ENCODE results near the gene ADCY1.
A peak's percentile ranks its signal among the peaks of the same experiment; 100 is the strongest.
"Not testable (repeated sequence)": the region's sequence is repeated elsewhere in the genome, so short reads cannot be mapped to it uniquely, and the experiment has no call there.

Gene ADCY1

GRCh38 chr7:45756333-45756732 is 182.2 kb downstream of the ADCY1 start:
- H3K4me1 Mint-ChIP-seq; ATAC-seq; H3K4me3 Mint-ChIP-seq; H3K27ac Mint-ChIP-seq; H3K9me3 Mint-ChIP-seq; DNase-seq (ENCODE audit: low spot score in 2 of 2): not testable (repeated sequence)
- peaks cover 33% of the 10 kb centered on the region for H3K36me3 Mint-ChIP-seq

- not testable (repeated sequence) for H3K4me3 Mint-ChIP-seq; DNase-seq (ENCODE audit: low spot score in 2 of 2); ATAC-seq; H3K9me3 Mint-ChIP-seq; H3K4me1 Mint-ChIP-seq
- H3K27ac Mint-ChIP-seq = peak overlapping the region; percentile 53
- H3K36me3 Mint-ChIP-seq = peaks cover 30% of the 10 kb centered on the region
Measured at GRCh38 chr7:45756757-45757156, 182.6 kb downstream of the ADCY1 start.

- not testable (repeated sequence) for ATAC-seq; H3K9me3 Mint-ChIP-seq; H3K4me1 Mint-ChIP-seq; H3K27ac Mint-ChIP-seq; H3K4me3 Mint-ChIP-seq; DNase-seq (ENCODE audit: low spot score in 2 of 2)
- H3K36me3 Mint-ChIP-seq = peaks cover 24% of the 10 kb centered on the region
Measured at GRCh38 chr7:45759464-45759863, 185.3 kb downstream of the ADCY1 start.

- not testable (repeated sequence) for H3K9me3 Mint-ChIP-seq; H3K36me3 Mint-ChIP-seq; H3K4me1 Mint-ChIP-seq; H3K4me3 Mint-ChIP-seq; ATAC-seq; DNase-seq (ENCODE audit: low spot score in 2 of 2)
- peak overlapping the region; percentile 20 for H3K27ac Mint-ChIP-seq
Measured at GRCh38 chr7:45761545-45762205, 187.5 kb downstream of the ADCY1 start.

DNA sequence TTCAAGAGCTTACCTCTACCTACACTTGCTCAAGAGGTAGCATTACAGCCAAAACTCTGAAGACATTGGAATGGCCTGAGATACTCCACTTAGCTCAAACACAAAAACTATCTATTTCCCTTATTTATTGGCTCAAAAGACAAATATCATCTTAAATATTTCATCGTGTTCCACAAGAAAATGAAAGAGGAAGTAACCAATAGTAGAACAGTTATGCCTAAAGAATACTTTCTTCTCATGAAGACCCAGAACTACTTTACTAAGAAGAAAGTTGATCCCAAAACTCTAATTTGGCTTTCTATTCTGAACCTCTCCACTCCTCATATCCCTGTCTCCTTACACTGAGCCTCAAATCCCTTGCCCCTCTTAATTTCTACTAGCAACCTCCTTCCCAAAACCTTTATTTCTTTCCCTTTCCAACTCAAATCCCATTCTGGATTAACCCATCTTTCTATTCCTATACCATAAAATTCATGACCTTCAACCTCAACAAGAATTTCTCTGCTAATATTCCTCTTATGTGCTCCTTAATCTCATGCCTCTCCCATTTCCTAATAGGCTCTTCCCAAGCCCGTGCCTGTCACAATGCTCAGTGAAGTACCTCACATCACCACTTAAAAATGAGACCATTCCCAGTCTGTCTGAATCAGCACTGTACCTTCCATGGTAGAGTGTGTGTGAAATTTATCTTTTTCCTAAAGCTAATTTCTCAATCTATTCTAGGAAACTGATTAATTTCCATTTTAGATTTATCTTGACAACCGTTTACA is 188.2 kb downstream of the ADCY1 start:
- H3K4me1 Mint-ChIP-seq; DNase-seq (ENCODE audit: low spot score in 2 of 2); H3K27ac Mint-ChIP-seq; H3K36me3 Mint-ChIP-seq; H3K4me3 Mint-ChIP-seq; ATAC-seq; H3K9me3 Mint-ChIP-seq: not testable (repeated sequence)

DNA sequence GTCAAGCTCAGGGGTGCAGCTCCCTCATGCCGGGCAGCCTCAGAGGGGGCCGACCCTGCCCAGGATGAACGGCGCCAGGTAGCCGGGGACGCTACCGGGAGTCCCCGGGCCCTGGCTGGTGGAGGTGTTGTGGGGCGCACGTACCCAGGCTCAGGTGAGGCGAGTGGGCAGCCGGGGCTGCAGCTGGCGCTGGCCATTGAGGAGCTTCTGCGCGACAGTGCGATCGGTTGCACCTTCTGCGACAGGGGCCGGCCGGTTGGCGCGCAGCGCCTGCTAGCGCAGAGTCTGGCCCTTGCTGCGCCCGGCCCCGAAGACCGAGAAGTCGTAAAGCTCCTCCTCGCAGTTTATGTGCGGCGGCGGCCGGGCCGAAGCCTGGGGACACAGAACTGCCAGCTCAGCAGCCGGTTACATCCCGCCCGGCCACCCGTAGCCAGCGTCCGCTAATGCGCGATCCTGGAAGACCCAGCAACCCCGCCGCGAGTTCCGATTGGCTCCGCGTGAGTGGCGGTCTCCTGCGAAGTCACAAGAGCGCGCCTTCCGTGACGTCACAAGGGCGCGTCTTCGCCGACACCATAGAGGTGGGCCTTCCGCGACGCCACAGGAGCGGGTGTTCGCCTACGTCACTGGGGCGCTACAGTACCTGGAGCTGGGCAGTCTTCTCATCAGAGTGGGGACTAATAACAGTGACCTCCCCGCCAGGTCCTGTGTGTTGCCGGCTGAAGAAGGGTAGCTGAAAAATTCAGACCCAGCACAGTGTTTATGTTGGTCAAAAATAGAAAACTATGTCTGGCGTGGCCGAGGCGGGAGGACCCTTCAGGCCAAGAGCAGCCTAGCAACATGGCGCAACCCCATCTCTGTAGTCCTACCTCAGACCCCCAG is 194.6 kb downstream of the ADCY1 start:
- Mint-ChIP-seq H3K27ac (peak overlapping the region; percentile 95), H3K4me3 (peak overlapping the region; percentile 80)
- not testable (repeated sequence) for H3K4me1 Mint-ChIP-seq

GRCh38 chr7:45769626-45770025 is 195.5 kb downstream of the ADCY1 start:
- not testable (repeated sequence) for H3K36me3 Mint-ChIP-seq, ATAC-seq, H3K4me1 Mint-ChIP-seq

More for the DNA sequence above, 194.6 kb downstream of the ADCY1 start:
- H3K9me3 Mint-ChIP-seq, H3K36me3 Mint-ChIP-seq: not testable (repeated sequence)
- DNase-seq (ENCODE audit: low spot score in 2 of 2) (peak; percentile 97), ATAC-seq (peak; percentile 100)

More at GRCh38 chr7:45769626-45770025, 195.5 kb downstream of the ADCY1 start:
- not testable (repeated sequence) for DNase-seq (ENCODE audit: low spot score in 2 of 2); H3K9me3 Mint-ChIP-seq
- Mint-ChIP-seq H3K27ac (peak overlapping the region; percentile 95), H3K4me3 (peak overlapping the region; percentile 80)
